GM12878 (cell line): ENCODE measurements around the gene BCO1.

Source experiments
- CEBPB ChIP-seq, 2 experiments: fragments of 150-350 bp in 1 of 2; IDR thresholded peaks; 2 replicates each; pipeline ENCODE4 v1.6.1; 2012 to 2014; ENCODE audit warnings: low read depth in 2 of 2, low read length in 2 of 2, borderline replicate concordance in 1 of 2, inconsistent platforms in 1 of 2
- CHD2 ChIP-seq: IDR thresholded peaks from 2 replicates; pipeline ENCODE4 v1.6.1; 2011; ENCODE audit warnings: low read depth, low read length, improper control_type of control experiment, borderline replicate concordance
- CHD4 ChIP-seq: fragments of 200-600 bp; sonication (generic); IDR thresholded peaks from 2 replicates; pipeline ENCODE4 v1.6.1; 2016; ENCODE audit warnings: mild to moderate bottlenecking
- EP300 ChIP-seq, 2 experiments: fragments of 150-350 bp in 1 of 2; IDR thresholded peaks; 2 replicates each; pipeline ENCODE4 v1.6.1; 2011 to 2012; ENCODE audit warnings: low read depth in 2 of 2, low read length in 2 of 2, borderline replicate concordance in 1 of 2, improper control_type of control experiment in 1 of 2, inconsistent platforms in 1 of 2; ENCODE audit not compliant: control insufficient read depth in 1 of 2
- KLF5 ChIP-seq: fragments of 450-650 bp; IDR thresholded peaks from 2 replicates; pipeline ENCODE4 v1.6.1; 2014; ENCODE audit warnings: mild to moderate bottlenecking; ENCODE audit not compliant: partially characterized antibody
- NBN ChIP-seq: fragments of 450-650 bp; IDR thresholded peaks from 2 replicates; pipeline ENCODE4 v1.6.1; 2016
- POLR2A ChIP-seq: IDR thresholded peaks from 2 replicates; pipeline ENCODE4 v1.6.1; 2011; ENCODE audit warnings: low read depth, mild to moderate bottlenecking, low read length
- SREBF2 ChIP-seq: IDR thresholded peaks from 2 replicates; pipeline ENCODE4 v1.6.1; 2012; ENCODE audit warnings: mild to moderate bottlenecking, low read length
- STAT1 ChIP-seq: fragments of 450-650 bp; conservative IDR thresholded peaks from 2 replicates; pipeline ENCODE4 v1.6.1; 2014; ENCODE audit warnings: antibody characterized with exemption, mild to moderate bottlenecking
- TCF7 ChIP-seq: IDR thresholded peaks from 2 replicates; pipeline ENCODE4 v1.6.1; 2014; ENCODE audit warnings: antibody characterized with exemption, borderline replicate concordance
- WRNIP1 ChIP-seq: IDR thresholded peaks from 2 replicates; pipeline ENCODE4 v1.6.1; 2011; ENCODE audit warnings: low read depth, low read length, improper control_type of control experiment, borderline replicate concordance
- YY1 ChIP-seq: IDR thresholded peaks from 2 replicates; pipeline ENCODE4 v1.6.1; 2011; ENCODE audit warnings: low read depth, mild to moderate bottlenecking, low read length
- ZNF24 ChIP-seq: fragments of 450-650 bp; IDR thresholded peaks from 2 replicates; pipeline ENCODE4 v1.6.1; 2017; ENCODE audit warnings: antibody characterized with exemption, mild to moderate bottlenecking
- TF ChIP-seq, protein P1 (sequence below), 3 experiments: IDR thresholded peaks in 2 of 3; conservative IDR thresholded peaks in 1 of 3; 2 replicates each; pipeline ENCODE4 v1.5.1; 2011; ENCODE audit warnings: low read depth in 3 of 3, low read length in 3 of 3, mild to moderate bottlenecking in 3 of 3, control low read depth in 2 of 3, moderate library complexity in 2 of 3, inconsistent platforms in 1 of 3, mixed read lengths in 1 of 3; ENCODE audit not compliant: control insufficient read depth in 2 of 3, insufficient read depth in 1 of 3; ENCODE audit errors: extremely low read depth in 1 of 3

DNA sequence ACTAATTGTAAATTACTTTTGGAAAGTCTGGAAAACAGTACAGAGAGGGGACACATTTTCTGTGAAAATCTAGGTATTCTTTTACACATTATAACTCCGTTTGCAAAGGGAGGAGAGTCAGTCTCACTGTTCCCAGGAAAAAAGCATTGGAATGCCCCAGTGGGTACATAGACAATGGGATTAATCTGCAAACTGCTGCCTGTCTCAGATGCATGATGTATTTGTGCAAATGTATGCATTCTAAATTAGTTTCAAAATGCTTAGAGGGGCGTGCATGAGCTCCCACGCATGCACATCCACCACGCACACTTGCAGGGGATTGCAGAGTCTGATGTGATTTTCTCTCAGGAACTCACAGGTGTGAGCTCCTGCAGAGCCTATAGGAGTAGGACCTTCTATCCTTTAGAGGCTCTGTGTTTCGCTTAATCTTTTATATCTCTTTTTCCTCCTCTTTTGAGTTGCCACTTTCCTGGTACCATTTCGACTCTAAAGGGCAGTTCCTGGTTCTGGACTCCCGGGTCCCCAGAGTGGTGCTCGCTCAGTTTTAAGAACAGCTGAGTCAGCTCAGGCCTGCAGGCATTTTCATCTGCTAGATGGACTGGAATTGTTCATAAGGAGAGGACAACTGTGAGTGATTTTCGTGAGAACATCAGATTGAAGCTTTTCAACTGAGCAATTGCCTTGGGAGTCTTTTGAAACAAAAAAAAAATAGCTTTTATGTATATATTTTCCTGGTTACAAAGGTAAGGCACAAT, 1.1 kb downstream of the BCO1 start:
- TF ChIP-seq CHD4 (no peak), NBN (no peak), YY1 (no peak), WRNIP1 (no peak), STAT1 (no peak), TCF7 (no peak), POLR2A (no peak), ZNF24 (no peak), EP300 (IDR thresholded peaks at IDR 0.05; ENCODE audit: borderline replicate concordance in 1 of 2, control insufficient read depth in 1 of 2, low read depth in 2 of 2, low read length in 2 of 2) (no peak), CEBPB (IDR thresholded peaks at IDR 0.05; ENCODE audit: borderline replicate concordance in 1 of 2, low read depth in 2 of 2, low read length in 2 of 2) (no peak), SREBF2 (no peak), CHD2 (no peak), KLF5 (no peak)
- TF ChIP-seq, protein P1, sequence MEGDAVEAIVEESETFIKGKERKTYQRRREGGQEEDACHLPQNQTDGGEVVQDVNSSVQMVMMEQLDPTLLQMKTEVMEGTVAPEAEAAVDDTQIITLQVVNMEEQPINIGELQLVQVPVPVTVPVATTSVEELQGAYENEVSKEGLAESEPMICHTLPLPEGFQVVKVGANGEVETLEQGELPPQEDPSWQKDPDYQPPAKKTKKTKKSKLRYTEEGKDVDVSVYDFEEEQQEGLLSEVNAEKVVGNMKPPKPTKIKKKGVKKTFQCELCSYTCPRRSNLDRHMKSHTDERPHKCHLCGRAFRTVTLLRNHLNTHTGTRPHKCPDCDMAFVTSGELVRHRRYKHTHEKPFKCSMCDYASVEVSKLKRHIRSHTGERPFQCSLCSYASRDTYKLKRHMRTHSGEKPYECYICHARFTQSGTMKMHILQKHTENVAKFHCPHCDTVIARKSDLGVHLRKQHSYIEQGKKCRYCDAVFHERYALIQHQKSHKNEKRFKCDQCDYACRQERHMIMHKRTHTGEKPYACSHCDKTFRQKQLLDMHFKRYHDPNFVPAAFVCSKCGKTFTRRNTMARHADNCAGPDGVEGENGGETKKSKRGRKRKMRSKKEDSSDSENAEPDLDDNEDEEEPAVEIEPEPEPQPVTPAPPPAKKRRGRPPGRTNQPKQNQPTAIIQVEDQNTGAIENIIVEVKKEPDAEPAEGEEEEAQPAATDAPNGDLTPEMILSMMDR (IDR thresholded peaks at IDR 0.05 in 2 of 3, conservative IDR thresholded peaks at IDR 0.05 in 1 of 3; ENCODE audit: control insufficient read depth in 2 of 3, extremely low read depth in 1 of 3, insufficient read depth in 1 of 3, low read depth in 3 of 3, low read length in 3 of 3) = no peak
